Dedifferentiated amniotic fluid mesenchymal stem cell (primary cell): ENCODE results near the gene NPTN.

ENCODE experiments used
- DNase-seq: peaks from one replicate; pipeline ENCODE4 v3.0.0-alpha.2; 2016; ENCODE audit errors: extremely low spot score

NPTN gene

GRCh38 chr15:73518180-73518862 is 114.9 kb downstream of the NPTN start:
- no peak for DNase-seq

- DNase-seq = no peak
Measured at GRCh38 chr15:73517566-73517965, 115.6 kb downstream of the NPTN start.

- no peak for DNase-seq
Measured at GRCh38 chr15:73515527-73515926, 117.7 kb downstream of the NPTN start.
